Uterus (tissue), 4 donors: Measurements from ENCODE around the gene GSE1. TPM values are rescaled to one million over a fixed set of nuclear protein-coding genes. Genes with fewer than 3 reads are reported as not detected.

ENCODE experiments used
- DNase-seq, 2 donors: peaks; one replicate each; pipeline ENCODE4 v3.0.0-alpha.2; 2019 to 2020
- H3K27ac ChIP-seq, 2 donors: fragments of 200-600 bp; sonication (generic); 1 replicate in 1 of 2; 2 replicates in 1 of 2; pipeline ENCODE4 v1.5.1; 2016 to 2018
- H3K27me3 ChIP-seq, 2 donors: fragments of 200-600 bp; sonication (generic); one replicate each; pipeline ENCODE4 v1.5.1; 2018 to 2019; ENCODE audit warnings: control low read depth in 1 of 2
- H3K36me3 ChIP-seq, 2 donors: fragments of 200-600 bp; sonication (generic); one replicate each; pipeline ENCODE4 v1.5.1; 2019; ENCODE audit warnings: control low read depth in 1 of 2
- H3K4me1 ChIP-seq, 2 donors: fragments of 200-600 bp; sonication (generic); one replicate each; pipeline ENCODE4 v1.5.1; 2018 to 2019; ENCODE audit warnings: control low read depth in 1 of 2
- H3K4me3 ChIP-seq, 2 donors: fragments of 200-600 bp; sonication (generic); 1 replicate in 1 of 2; 2 replicates in 1 of 2; pipeline ENCODE4 v1.5.1; 2018 to 2019; ENCODE audit warnings: mild to moderate bottlenecking in 1 of 2
- H3K9me3 ChIP-seq, 2 donors: fragments of 200-600 bp; sonication (generic); one replicate each; pipeline ENCODE4 v1.5.1; 2019; ENCODE audit warnings: control low read depth in 1 of 2
- POLR2A ChIP-seq, 2 donors: fragments of 450-650 bp; IDR thresholded peaks; one replicate each; pipeline ENCODE4 v1.6.1; 2016; ENCODE audit warnings: antibody characterized with exemption in 2 of 2, mild to moderate bottlenecking in 1 of 2, moderate library complexity in 1 of 2
- intact Hi-C: fragments of 100-400 bp; cut with DNase I; formaldehyde crosslinking; loops from one replicate; pipeline ENCODE4 v1.15.1; 2023; ENCODE audit warnings: low total_unique reads
- total RNA-seq, 4 donors: library from RNA; depleted of rRNA in 3 of 4; stranded (reverse); fragments of >200 nt in 3 of 4; gene quantifications; one replicate each; pipeline versions ENCODE4 v1.1.0 to v1.2.4, GENCODE V29; 2014 to 2023
- TF ChIP-seq, protein P1 (sequence below), 4 experiments: fragments of 200-600 bp in 2 of 4; fragments of 450-650 bp in 2 of 4; sonication (generic) in 2 of 4; IDR thresholded peaks; one replicate each; pipeline ENCODE4 v1.5.1; 2016 to 2019; ENCODE audit warnings: antibody characterized with exemption in 4 of 4, mild to moderate bottlenecking in 2 of 4, moderate library complexity in 1 of 4
- donor health status: DM: yes; HTN: yes; CAD: no.

GSE1 gene
- total RNA-seq, 4 donors from 2014 or later, result 32.6 to 128 (median 73.9) TPM

DNA sequence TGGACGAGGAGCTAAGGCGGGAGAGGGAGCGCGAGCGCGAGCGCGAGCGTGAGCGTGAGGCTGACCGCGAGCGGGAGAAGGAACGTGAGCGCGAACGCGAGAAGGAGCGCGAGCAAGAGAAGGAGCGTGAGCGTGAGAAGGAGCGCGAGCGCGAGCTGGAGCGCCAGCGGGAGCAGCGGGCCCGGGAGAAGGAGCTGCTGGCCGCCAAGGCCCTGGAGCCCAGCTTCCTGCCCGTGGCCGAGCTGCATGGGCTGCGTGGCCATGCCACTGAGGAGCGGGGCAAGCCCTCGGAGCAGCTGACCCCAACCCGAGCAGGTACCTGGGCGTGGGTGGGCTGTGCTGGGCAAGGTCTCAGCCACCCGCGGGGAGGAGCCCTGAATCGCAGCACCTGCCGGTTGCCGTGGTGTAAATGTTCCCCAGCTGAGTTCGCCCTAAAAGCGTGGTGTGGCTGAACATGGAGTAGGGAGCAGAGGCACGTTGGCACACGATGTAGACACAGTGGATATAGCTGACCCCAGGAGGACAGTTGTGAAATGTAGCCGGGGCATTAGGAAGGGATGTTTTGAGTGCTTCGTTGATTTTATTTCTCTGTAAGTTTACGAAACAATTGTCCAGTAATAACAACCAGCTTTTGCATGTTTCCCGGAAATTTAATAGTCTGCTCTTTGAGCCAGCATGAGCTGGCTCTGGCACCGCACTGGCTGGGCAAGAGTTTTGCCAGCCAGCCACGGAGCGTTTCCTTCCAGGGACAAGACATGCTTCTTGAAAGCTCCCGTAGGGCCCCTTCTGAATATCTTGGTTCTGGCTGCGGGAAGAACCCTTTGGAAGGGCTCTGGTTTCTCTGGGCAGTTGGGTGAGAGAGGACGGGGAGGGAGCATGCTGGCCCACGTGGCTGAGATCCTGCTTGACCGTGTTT is 43.5 kb downstream of the GSE1 start:
- no peaks in the 10 kb centered on the region for H3K36me3 ChIP-seq
- intact Hi-C loops, result no loop called here

DNA sequence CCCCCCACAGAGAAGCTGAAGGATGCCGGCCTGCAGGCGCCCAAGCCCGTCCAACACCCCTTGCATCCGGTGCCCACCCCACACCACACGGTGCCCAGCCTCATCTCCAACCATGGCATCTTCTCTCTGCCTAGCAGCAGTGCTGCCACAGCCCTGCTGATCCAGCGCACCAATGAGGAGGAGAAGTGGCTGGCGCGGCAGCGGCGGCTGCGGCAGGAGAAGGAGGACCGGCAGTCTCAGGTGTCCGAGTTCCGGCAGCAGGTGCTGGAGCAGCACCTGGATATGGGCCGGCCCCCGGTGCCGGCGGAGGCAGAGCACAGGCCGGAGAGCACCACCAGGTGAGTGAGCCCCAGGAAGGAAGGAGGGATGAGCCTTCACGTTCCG is 44.1 kb downstream of the GSE1 start:
- Histone ChIP-seq H3K27ac (no peak overlapping the region), H3K27me3 (no peaks in the 10 kb centered on the region), H3K36me3 (no peaks in the 10 kb centered on the region), H3K4me3 (no peak overlapping the region), H3K9me3 (no peaks in the 10 kb centered on the region), H3K4me1 (peaks cover 0 to 16% of the 10 kb centered on the region in 2 donors)
- TF ChIP-seq, protein P1, sequence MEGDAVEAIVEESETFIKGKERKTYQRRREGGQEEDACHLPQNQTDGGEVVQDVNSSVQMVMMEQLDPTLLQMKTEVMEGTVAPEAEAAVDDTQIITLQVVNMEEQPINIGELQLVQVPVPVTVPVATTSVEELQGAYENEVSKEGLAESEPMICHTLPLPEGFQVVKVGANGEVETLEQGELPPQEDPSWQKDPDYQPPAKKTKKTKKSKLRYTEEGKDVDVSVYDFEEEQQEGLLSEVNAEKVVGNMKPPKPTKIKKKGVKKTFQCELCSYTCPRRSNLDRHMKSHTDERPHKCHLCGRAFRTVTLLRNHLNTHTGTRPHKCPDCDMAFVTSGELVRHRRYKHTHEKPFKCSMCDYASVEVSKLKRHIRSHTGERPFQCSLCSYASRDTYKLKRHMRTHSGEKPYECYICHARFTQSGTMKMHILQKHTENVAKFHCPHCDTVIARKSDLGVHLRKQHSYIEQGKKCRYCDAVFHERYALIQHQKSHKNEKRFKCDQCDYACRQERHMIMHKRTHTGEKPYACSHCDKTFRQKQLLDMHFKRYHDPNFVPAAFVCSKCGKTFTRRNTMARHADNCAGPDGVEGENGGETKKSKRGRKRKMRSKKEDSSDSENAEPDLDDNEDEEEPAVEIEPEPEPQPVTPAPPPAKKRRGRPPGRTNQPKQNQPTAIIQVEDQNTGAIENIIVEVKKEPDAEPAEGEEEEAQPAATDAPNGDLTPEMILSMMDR (IDR thresholded peaks at IDR 0.05), result no peak
- TF ChIP-seq POLR2A (IDR thresholded peaks at IDR 0.05), result no peak
- intact Hi-C loops, result no loop called here
- DNase-seq, result no peak

More for the DNA sequence above, 43.5 kb downstream of the GSE1 start:
- no peaks in the 10 kb centered on the region for H3K9me3 ChIP-seq
- no peaks in the 10 kb centered on the region for H3K27me3 ChIP-seq
- no peak overlapping the region for H3K27ac ChIP-seq
- TF ChIP-seq POLR2A (IDR thresholded peaks at IDR 0.05), result no peak
- TF ChIP-seq, protein P1 (IDR thresholded peaks at IDR 0.05), result no peak
- no peak overlapping the region for H3K4me3 ChIP-seq
- peaks cover 0 to 22% of the 10 kb centered on the region in 2 donors for H3K4me1 ChIP-seq
- no peak for DNase-seq

DNA sequence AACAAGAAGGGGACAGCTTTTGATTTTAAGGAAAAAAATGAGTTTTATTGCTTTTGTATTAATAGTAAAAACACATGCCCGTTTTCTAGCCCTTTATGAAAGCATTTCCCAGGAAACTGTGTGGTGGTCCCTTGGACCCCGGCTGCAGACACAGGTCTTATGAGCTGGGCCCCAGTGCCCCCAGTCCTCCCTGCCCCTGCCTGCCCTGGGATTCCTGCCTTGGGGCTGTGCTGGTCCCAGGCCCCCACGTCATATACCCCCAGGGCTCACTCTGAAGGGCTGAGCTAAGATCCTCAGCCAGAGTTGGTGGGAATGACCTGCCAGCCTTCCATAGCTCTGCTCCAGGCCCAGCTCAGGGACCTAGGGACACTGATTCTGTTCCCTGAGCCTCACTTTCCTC is 44.9 kb downstream of the GSE1 start:
- H3K36me3 ChIP-seq, result no peaks in the 10 kb centered on the region
- no peak for TF ChIP-seq POLR2A (IDR thresholded peaks at IDR 0.05)
- TF ChIP-seq, protein P1 (IDR thresholded peaks at IDR 0.05), result no peak
- intact Hi-C loops, result no loop called here
- no peaks in the 10 kb centered on the region for H3K27me3 ChIP-seq
- H3K27ac ChIP-seq, result no peak overlapping the region
- no peak overlapping the region for H3K4me3 ChIP-seq
- H3K4me1 ChIP-seq, result peaks cover 0 to 11% of the 10 kb centered on the region in 2 donors
- no peaks in the 10 kb centered on the region for H3K9me3 ChIP-seq
- DNase-seq, result no peak

DNA sequence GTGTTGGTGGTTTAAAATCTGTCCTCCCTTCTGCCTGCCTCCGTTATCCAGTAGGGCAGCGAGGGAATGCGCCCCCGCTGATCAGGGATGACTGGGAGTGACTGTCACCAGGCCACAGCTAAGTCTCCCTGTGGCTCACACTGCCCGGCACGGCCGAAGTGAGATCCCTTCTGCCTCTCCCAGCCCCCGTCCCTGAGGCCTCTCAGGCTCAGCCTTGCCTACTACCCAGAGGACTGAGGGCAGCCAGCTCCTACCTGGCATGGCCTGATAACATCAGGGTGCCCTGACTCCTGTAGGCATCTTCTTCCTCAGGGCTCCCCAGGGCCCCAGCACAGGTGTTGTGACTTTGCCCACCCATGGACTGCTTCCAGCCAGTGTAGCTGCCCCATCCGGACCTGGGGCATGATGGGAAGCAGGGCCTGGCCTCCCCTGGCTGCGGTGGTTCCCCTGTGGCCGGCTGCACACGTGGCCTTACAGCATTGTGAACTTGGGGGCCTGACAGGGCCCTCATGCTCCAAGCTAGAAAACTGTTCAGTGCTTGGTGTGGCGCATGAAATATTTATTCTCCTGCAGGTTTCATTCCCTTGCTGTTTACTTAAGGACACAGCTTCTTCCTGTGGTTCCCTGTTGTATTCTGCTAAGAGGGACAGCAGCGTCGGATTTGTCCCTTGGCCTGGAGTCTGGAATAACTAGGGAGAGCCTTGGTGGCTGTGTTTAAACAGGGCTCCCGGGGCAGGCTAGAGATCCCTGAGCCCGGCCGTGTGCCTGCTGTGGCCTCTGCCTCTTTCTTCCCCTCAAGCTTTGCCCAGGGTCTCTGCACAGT is 45.6 kb downstream of the GSE1 start:
- Histone ChIP-seq H3K4me3 (no peak overlapping the region), H3K4me1 (peaks cover 0 to 6% of the 10 kb centered on the region in 2 donors), H3K27ac (no peak overlapping the region), H3K36me3 (no peaks in the 10 kb centered on the region), H3K27me3 (no peaks in the 10 kb centered on the region), H3K9me3 (no peaks in the 10 kb centered on the region)
- intact Hi-C loops, result no loop called here
- no peak for DNase-seq
- TF ChIP-seq POLR2A (IDR thresholded peaks at IDR 0.05), result no peak
- TF ChIP-seq, protein P1 (IDR thresholded peaks at IDR 0.05), result no peak

DNA sequence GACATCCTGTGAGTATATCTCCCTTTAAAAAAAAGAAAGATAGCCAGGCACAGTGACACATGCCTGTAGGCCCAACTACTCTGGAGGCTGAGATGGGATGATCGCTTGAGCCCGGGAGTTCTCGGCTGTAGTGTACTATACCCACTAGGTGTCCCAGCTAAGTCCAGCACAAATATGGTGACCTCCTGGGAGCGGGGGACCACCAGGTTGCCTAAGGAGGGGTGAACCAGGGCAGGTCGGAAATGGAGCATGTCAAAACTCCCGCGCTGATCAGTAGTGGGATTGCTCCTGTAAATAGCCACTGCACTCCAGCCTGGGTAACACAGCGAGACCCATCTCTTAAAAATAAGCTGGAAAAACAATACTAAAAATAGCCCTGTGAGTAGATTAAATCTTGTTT is 46.2 kb downstream of the GSE1 start:
- Histone ChIP-seq H3K4me3 (no peak overlapping the region), H3K4me1 (no peaks in the 10 kb centered on the region), H3K27ac (no peak overlapping the region), H3K36me3 (no peaks in the 10 kb centered on the region), H3K27me3 (no peaks in the 10 kb centered on the region), H3K9me3 (no peaks in the 10 kb centered on the region)
- TF ChIP-seq, protein P1 (IDR thresholded peaks at IDR 0.05), result no peak
- DNase-seq, result no peak
- intact Hi-C loops, result no loop called here
